Measurements from ENCODE around the gene GNA14.

GRCh38 chr9:77521091-77521490 lies 127.0 kb downstream of the GNA14 start:
- TF ChIP-seq POLR2A (IDR thresholded peaks at IDR 0.05; ENCODE audit: control extremely low read depth in 1 of 2, low read depth in 2 of 2, low read length in 2 of 2) (no peak), MAX (IDR thresholded peaks at IDR 0.05) (no peak), CTCF (IDR thresholded peaks at IDR 0.05; ENCODE audit: control extremely low read depth in 1 of 3, insufficient read depth in 1 of 3, low read depth in 1 of 3, low read length in 3 of 3) (no peak), YY1 (IDR thresholded peaks at IDR 0.05; ENCODE audit: low read depth, low read length) (no peak), SP1 (IDR thresholded peaks at IDR 0.05; ENCODE audit: low read depth, low read length) (no peak)

Measured in H1 (cell line).